Mucosa of descending colon (tissue), 3 donors: ENCODE results near the gene ENO2. TPM values are rescaled to one million over a fixed set of nuclear protein-coding genes. Genes with fewer than 3 reads are reported as not detected.

Experiments
- ATAC-seq: fragments of 200-7000 bp; cut with Tn5 transposase; one replicate; pipeline ENCODE4 v1.9.1; 2020; ENCODE audit warnings: mild to moderate bottlenecking, moderate library complexity
- DNase-seq, 3 donors: peaks; one replicate each; pipeline ENCODE4 v3.0.0-alpha.2; 2020
- H3K36me3 ChIP-seq: fragments of 200-600 bp; one replicate; pipeline ENCODE4 v1.8.0; 2021; ENCODE audit warnings: low read depth, mild to moderate bottlenecking
- H3K4me1 ChIP-seq: fragments of 200-600 bp; one replicate; pipeline ENCODE4 v1.8.0; 2021; ENCODE audit warnings: low read depth, mild to moderate bottlenecking
- H3K4me3 ChIP-seq: fragments of 200-600 bp; one replicate; pipeline ENCODE4 v1.8.0; 2021; ENCODE audit warnings: mild to moderate bottlenecking
- H3K9me3 ChIP-seq: fragments of 200-600 bp; one replicate; pipeline ENCODE4 v1.8.0; 2021; ENCODE audit warnings: mild to moderate bottlenecking
- intact Hi-C, 2 donors: fragments of 100-400 bp; cut with DNase I in 1 of 2; cut with micrococcal nuclease in 1 of 2; formaldehyde crosslinking; loops; one replicate each; pipeline versions ENCODE4 v1.11.0 to v1.11.1; 2022; cut with DNase I, micrococcal nuclease
- total RNA-seq, 3 donors: library from RNA; stranded (reverse); fragmentation: NEBNext Ultra II Directional in 2 of 3; extraction: Animal tissue kit (Norgen Biotek cat#: 25700) in 2 of 3; gene quantifications; one replicate each; pipeline versions ENCODE4 v1.2.1 to v1.2.4, GENCODE V29; 2021 to 2023
- TF ChIP-seq, protein P1 (sequence below): fragments of 200-600 bp; IDR thresholded peaks from one replicate; pipeline ENCODE4 v1.8.0; 2022; ENCODE audit warnings: antibody characterized with exemption, mild to moderate bottlenecking
- donor health status: DM: no; HTN: no; CAD: no; lungs with moderate emphysema.
- donor health status: DM: no; HTN: no; CAD: no.
- donor health status: DM: no; HTN: yes; CAD: no.

Gene ENO2
- total RNA-seq, 3 donors from 2014 or later, result 4.5 to 67.3 (median 7.6) TPM

DNA sequence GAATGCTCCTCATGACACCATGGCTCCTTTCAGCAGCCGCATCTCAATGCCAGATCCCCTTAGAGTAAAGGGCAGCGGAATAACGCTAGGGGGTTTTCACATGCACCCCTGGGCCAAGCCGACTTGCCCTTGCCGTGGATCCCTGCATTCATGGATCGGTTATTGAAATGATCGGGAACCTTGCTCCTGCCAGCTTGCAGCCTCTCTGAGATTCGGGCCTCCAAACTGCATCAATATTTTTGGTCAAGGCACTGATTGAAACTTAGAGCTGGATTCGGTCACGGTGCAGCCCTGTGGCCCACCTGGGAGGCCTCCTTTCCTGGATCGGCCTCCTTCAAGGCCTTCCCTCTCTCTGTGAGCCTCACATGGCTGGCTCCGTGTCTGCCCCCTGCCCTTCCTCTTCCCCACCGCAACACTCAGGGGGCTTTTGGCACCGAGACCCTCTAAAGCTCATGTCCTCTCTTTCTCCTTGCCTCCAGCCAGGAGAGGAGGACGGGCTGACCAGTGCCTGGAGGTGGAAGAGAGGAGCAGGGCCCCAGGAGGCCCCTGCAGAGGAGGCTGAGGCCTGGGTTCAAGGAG lies 38.6 kb downstream of the ENO2 start:
- Histone ChIP-seq H3K36me3 (no peaks in the 10 kb centered on the region), H3K9me3 (no peaks in the 10 kb centered on the region), H3K4me1 (peaks cover 16% of the 10 kb centered on the region), H3K4me3 (no peak overlapping the region)
- intact Hi-C loops, result no loop called here
- ATAC-seq (no peak), DNase-seq (peak in 1 of 3 donors; percentile 49)
- TF ChIP-seq, protein P1, sequence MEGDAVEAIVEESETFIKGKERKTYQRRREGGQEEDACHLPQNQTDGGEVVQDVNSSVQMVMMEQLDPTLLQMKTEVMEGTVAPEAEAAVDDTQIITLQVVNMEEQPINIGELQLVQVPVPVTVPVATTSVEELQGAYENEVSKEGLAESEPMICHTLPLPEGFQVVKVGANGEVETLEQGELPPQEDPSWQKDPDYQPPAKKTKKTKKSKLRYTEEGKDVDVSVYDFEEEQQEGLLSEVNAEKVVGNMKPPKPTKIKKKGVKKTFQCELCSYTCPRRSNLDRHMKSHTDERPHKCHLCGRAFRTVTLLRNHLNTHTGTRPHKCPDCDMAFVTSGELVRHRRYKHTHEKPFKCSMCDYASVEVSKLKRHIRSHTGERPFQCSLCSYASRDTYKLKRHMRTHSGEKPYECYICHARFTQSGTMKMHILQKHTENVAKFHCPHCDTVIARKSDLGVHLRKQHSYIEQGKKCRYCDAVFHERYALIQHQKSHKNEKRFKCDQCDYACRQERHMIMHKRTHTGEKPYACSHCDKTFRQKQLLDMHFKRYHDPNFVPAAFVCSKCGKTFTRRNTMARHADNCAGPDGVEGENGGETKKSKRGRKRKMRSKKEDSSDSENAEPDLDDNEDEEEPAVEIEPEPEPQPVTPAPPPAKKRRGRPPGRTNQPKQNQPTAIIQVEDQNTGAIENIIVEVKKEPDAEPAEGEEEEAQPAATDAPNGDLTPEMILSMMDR, result no peak

DNA sequence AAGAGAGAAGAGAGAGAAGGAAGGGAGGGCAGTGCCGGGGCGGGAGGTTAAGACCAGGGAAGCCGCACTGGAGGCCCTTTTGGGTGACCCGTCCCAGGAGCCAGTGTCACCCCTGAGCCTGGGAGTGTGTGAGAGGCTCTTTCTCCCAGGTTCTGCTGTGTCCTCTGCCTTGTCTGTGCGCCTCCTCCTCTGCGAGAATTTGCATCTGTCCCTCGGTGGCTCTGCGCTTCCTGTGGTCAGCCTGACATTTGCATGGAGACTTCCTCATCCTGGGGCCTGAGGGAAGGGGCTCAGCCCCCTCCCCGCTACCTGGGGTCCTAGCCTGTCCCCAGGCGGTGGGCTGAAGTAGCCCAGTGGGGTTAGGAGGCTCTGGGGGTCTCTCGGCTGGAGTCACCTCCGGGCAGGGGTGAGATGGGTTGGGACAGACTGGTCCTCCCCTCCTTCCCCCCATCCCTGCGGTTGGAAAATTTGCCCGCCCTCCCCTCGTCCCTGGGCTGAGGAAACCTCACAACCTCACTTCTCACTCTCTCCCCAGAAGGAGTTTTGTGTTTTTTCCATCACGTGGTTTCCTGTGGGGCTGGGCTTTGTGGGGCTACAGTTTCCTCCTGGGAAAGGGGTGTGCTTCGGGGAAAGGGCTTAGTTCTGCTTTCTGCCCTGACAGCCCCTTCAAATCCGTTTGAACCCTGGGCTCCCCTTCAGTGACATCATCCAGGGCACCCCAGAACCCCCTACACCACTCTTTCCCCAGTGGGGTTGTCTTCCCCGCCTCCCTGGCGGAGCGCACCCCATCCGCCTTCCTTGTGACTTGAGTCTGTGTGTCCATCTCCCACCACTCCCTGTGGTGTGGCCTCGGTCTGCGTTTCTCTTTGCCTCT lies 39.3 kb downstream of the ENO2 start:
- H3K36me3 ChIP-seq, result no peaks in the 10 kb centered on the region
- TF ChIP-seq, protein P1, result no peak
- DNase-seq, result peak; percentile 66 to 83 (median 67)
- no peak overlapping the region for H3K4me3 ChIP-seq
- H3K4me1 ChIP-seq, result peaks cover 16% of the 10 kb centered on the region
- intact Hi-C loops, result no loop called here
- ATAC-seq, result peak; percentile 52
- no peaks in the 10 kb centered on the region for H3K9me3 ChIP-seq

DNA sequence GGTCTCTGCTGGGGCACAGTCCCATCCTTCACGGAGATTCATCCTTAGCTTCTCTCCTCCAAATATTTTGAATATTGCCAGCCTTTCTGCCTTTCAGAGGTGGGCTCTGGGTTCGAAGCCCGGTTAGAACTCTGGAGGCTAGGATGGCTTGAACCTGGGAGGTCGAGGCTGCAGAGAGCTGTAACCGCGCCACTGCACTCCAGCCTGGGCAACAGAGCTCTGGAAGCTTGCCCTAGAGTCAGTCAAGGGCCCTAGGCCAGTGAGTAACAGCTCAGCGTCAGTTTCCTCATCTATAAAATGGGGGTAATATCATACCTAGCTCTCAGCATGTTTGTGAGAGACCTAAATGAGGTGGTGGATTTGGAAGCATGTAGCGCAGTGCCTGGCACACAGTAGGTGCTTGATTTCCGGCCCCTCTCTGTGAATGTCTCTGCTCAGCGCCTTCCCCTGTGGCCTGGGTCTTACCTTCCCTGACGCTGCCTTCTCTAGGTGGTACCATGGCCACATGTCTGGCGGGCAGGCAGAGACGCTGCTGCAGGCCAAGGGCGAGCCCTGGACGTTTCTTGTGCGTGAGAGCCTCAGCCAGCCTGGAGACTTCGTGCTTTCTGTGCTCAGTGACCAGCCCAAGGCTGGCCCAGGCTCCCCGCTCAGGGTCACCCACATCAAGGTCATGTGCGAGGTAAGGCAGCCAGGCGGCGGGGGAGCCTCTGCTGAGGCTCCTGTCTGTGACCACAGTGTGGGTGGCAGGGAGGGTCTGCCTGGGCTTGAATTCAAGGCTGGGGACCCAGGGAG lies 40.1 kb downstream of the ENO2 start:
- TF ChIP-seq, protein P1, result no peak
- Histone ChIP-seq H3K36me3 (no peaks in the 10 kb centered on the region), H3K4me3 (no peak overlapping the region), H3K9me3 (no peaks in the 10 kb centered on the region), H3K4me1 (peaks cover 14% of the 10 kb centered on the region)
- ATAC-seq (no peak), DNase-seq (peak in 1 of 3 donors; percentile 22)
- intact Hi-C loops, result no loop called here

DNA sequence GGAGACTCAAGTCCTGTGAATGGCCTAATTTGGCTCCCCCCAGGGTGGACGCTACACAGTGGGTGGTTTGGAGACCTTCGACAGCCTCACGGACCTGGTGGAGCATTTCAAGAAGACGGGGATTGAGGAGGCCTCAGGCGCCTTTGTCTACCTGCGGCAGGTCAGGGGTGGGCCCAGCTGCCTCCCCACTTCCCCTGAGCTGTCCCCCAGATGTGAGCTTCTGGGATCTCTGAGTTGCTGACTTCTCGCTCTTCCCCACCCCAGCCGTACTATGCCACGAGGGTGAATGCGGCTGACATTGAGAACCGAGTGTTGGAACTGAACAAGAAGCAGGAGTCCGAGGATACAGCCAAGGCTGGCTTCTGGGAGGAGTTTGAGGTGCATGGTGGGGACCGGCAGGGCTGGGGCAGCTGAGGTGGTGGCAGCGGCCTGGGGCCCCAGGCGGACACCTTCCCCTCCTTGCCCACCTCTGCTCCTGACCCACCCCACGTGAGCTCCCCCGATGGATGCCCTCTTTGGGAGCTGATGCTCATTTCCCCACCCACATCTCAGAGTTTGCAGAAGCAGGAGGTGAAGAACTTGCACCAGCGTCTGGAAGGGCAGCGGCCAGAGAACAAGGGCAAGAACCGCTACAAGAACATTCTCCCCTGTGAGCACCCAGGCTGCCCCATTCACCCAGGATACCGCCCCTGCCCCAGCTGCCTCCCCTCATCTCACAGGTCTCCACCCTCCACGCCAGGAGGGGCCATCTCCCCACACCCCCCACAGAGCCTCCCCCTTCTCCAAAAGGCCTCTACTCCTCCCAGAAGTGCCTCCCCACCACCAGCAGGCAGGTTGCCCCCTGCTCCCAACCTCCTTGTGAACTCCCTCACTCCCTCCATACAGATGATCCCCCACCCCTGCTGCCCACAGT lies 41.0 kb downstream of the ENO2 start:
- intact Hi-C loops, result no loop called here
- DNase-seq (peak in 1 of 3 donors; percentile 27), ATAC-seq (no peak)
- Histone ChIP-seq H3K4me3 (no peak overlapping the region), H3K9me3 (no peaks in the 10 kb centered on the region), H3K4me1 (peaks cover 18% of the 10 kb centered on the region), H3K36me3 (no peaks in the 10 kb centered on the region)
- TF ChIP-seq, protein P1, result no peak
